ENCODE measurements around the gene LIPC.

LIPC gene

DNA sequence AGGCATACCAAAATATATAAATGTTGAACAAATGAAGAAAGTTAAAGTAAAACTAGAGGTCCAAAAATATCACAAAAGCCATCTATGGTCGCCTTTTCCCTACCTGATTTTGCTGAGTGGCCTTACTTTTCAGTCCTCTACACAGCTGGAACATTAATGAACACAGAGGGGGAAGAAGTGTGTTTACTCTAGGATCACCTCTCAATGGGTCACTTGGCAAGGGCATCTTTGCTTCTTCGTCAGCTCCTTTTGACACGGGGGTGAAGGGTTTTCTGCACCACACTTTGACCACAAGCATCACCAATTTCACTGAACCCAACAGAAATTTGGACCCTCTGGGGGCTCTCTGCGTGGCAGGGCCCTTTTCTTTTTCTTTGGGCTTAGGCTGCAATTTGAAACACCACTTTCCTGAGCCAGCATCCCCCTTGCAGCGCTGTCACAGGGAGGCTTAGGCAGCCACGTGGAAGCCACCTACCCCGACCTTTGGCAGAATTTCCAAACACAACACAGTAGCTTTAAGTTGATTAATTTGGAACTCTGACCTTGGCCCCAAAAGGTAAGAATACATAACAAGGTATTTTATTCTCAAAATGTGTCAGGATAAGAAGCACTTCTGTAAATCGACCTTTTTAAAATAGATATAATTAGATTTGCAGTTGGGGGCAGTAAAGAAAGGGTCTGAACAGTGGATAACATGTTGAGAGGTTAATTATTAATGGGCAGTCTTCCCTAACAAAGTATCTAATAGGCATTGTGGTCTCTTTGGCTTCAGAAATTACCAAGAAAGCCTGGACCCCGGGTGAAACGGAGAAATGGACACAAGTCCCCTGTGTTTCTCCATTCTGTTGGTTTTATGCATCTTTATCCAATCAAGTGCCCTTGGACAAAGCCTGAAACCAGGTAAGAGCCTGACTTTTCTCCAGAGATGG is at the start of gene LIPC:
Gene LIPC (plus strand): TSS at position 771 of the 929 bp plus-strand sequence. CDS start 42 bp downstream, at position 813.
- no peak for DNase-seq (ENCODE audit: low read depth in 2 of 2)

GRCh38 chr15:58383876-58384275 is 47.9 kb upstream of the LIPC start:
- peak; percentile 16 to 23 for DNase-seq (ENCODE audit: low read depth in 2 of 2)

DNA sequence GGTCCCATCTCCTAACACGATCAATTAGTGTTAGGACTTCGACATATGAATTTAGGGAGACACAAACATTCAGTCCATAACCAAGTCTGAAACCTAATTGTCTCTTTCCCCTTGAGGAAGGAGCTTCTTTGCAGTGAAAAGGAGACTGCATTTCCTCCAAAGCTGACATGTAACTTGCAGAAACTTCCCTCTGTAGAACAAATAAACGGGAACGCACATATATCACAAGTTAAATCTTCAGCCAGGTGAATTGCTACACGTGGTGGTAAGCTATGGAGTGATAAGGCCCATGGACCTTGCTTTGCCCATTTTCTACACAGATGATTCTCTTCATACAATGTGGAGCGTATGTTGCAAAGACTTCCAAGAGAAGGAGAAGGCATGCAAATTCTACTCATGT is 47.1 kb upstream of the LIPC start:
- DNase-seq (ENCODE audit: low read depth in 2 of 2): no peak

DNA sequence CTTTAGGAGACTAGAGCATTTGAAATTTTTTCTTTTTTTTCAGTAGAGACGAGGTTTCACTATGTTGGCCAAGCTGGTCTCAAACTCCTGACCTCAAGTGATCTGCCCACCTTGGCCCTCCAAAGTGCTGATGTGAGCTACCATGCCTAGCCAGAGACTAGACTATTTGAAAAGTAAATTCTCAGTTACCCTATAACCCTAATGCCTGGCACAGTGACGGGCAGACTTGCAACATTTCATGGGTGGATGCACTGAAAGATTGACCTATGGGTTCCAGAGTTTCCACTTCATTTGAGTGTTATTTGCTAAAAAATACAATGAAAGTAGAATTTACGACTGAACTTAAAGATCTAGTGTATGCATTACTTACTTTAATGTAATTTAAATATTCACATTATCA is 45.7 kb upstream of the LIPC start:
- no peak for DNase-seq (ENCODE audit: low read depth in 2 of 2)

DNA sequence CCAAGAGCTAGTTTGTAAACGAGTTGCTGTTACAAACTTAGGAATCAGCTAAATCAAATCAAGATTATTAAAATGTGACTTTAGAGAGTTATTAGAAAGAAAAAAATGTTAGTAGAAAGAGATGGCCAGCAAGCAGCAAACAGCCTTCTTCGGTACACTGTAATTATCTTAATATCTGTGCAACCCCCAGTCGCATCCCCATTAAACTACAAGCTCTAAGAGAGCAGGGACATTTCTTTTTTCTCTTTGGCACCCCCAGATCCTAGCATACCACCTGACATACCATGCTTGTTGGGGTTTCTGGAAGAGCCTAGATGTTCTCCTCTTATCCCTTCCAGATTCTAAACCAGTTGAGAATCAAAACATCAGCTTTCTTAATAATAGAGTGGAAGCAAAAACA is 45.1 kb upstream of the LIPC start:
- no peak for DNase-seq (ENCODE audit: low read depth in 2 of 2)

DNA sequence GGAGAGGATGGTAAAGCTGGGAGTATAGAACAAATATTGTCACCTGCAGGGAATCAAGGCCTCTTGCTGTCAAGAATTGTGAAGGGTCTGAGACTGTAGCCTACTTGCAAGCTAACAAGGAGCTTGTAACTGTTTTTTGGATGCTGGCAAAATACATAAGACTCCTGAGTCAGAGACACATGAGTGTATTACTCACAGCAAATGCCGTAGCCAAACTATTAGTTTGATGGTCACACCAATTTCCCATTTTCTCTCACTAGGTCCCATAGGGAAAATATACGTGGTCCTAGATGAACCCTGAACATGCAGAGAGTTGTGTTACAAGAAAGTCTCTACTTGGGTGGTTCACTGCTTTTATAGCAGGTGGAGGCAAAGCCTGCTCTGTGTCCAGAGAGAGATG is 44.7 kb upstream of the LIPC start:
- DNase-seq (ENCODE audit: low read depth in 2 of 2): no peak

- no peak for DNase-seq (ENCODE audit: low read depth in 2 of 2)
Observed at GRCh38 chr15:58388211-58388610, 43.6 kb upstream of the LIPC start.

GRCh38 chr15:58390118-58390517 is 41.7 kb upstream of the LIPC start:
- DNase-seq (ENCODE audit: low read depth in 2 of 2): no peak

DNA sequence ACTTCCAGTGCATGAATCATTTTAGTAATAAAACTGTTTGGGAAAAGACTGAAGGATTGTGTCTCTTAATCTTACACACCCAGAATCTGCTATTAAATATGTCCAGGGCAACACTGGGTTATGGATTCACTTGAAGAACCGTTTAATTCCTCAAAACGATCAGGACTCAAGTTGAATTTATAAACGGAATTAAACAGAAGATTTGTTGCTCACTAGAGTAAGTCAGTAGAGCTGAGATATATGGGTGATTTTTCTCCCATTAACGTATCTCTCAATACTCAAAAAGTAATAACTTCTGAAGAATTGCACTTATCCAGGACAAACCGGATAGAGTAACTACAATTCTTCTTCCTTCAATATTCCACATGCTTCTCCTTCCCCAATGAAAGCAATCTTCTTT is 41.1 kb upstream of the LIPC start:
- DNase-seq (ENCODE audit: low read depth in 2 of 2): no peak

- no peak for DNase-seq (ENCODE audit: low read depth in 2 of 2)
Observed at GRCh38 chr15:58391088-58391487, 40.7 kb upstream of the LIPC start.

DNA sequence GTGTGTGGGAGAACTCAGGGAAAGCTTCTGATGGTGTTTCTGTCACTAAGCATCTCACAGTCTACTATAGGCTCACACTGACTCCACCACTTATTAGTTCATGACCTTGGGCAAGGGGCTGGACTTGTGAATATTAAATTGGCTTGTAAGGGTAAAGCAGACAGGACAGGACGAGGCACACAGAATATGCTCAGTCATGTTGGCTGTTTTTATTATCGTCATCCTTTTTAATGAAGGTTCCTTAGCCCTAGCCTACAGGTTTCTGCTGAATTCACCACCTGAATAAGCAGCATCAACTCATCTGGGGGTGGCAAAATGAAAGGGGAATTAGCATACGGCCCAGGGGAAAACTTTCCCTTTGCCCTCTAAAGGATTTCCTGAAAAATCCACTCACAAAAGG is 39.6 kb upstream of the LIPC start:
- DNase-seq (ENCODE audit: low read depth in 2 of 2): no peak

GRCh38 chr15:58392611-58393161 is 39.1 kb upstream of the LIPC start:
- DNase-seq (ENCODE audit: low read depth in 2 of 2): no peak

DNA sequence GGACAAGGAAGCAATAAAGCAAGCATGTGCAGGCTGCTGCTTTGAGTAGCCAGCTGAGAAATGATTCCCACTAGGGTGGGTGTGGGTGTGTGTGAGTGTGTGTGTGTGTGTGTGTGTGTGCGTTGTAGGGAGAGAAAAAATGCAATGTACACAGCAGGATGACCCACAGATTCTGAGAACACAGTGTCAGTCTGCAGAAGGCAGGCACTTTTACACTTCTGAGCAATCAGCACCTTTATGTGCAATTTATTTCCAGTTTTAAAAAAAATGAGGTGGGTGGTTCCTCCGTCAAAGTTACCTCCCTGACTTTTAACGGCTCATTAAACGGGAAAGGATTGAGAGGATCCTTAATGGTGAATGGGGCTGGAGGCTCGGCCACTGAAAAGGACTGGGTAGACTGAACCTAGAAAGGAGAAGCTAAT is 38.5 kb upstream of the LIPC start:
- DNase-seq (ENCODE audit: low read depth in 2 of 2): no peak

- DNase-seq (ENCODE audit: low read depth in 2 of 2): no peak
Observed at GRCh38 chr15:58396181-58396580, 35.6 kb upstream of the LIPC start.

- DNase-seq (ENCODE audit: low read depth in 2 of 2): no peak
Observed at GRCh38 chr15:58398071-58398470, 33.7 kb upstream of the LIPC start.

DNA sequence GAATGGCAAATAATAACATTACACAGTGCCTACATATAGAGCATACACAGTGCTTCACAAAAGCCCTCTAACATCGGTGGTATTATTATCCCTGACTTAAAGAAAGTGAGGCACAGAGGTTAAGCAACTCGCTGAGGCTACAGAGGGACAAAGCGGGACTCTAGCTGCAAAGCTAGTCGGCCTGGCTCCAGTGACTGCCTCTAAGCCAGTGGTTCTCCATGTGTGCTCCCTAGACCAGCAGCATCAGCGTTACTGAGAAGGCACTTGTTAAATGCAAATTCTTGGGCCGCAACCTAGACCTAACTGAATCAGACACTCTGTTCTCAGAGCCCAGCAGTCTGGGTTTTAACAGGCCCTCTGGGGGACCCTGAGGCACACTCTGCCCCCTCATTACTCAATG is 33.1 kb upstream of the LIPC start:
- no peak for DNase-seq (ENCODE audit: low read depth in 2 of 2)

DNA sequence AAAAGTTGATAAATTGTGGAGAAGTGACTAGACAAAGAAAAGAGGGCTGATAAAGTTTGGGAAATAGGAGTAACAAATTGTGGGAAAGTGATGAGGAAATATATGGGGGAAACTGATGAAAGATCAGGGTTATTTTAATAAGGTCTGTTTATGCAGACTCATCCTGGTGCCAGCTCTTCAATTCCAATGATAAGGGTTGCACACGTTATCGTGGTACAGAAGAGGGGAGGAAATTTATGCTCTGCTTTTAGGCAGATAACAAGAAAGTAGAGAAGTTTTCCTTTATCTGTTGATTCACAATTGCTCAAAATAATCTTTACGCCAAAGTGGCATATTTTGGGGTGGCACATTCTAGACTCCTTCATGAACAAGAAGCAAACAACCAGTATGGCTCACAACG is 32.1 kb upstream of the LIPC start:
- no peak for DNase-seq (ENCODE audit: low read depth in 2 of 2)

DNA sequence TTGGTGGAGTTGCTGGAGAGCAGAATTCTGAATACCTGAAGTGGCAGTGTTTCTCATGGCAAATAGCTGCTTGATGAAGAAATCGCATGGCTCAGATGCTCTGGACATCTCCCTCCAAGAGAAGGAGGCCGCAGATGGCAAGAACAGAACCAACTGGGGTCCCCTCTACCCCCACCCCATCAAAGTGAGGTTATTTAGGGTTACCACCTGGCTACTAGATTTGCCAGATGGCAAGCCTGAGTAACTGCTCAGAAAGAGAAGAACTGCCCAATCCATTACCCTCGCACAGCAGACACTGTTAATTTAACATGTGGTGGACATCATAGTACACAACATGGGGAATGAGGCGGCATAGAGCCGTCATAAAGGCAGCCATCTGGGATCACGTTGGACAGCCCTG is 30.5 kb upstream of the LIPC start:
- no peak for DNase-seq (ENCODE audit: low read depth in 2 of 2)

GRCh38 chr15:58401991-58402649 is 29.7 kb upstream of the LIPC start:
- DNase-seq (ENCODE audit: low read depth in 2 of 2): no peak

DNA sequence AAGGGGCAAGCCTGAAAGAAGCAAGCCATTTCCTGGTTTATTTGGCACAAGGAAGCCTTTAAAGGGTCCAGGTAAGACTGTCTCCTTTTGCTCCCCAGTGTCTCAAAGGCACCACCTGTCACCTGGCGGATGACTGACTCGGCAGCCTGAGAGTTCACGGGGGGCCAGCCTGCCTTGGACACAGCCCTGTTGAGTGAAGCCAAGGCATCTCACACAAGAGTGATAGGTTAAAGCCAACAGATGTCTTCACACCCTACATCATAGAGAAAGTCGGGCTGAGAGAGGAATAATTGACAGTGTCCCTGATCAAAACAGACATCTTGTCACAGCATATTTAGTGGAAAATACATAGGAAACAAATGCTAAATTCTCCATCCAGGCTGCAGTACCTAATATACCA is 28.2 kb upstream of the LIPC start:
- DNase-seq (ENCODE audit: low read depth in 2 of 2): no peak

- no peak for DNase-seq (ENCODE audit: low read depth in 2 of 2)
Observed at GRCh38 chr15:58404020-58404419, 27.8 kb upstream of the LIPC start.

DNA sequence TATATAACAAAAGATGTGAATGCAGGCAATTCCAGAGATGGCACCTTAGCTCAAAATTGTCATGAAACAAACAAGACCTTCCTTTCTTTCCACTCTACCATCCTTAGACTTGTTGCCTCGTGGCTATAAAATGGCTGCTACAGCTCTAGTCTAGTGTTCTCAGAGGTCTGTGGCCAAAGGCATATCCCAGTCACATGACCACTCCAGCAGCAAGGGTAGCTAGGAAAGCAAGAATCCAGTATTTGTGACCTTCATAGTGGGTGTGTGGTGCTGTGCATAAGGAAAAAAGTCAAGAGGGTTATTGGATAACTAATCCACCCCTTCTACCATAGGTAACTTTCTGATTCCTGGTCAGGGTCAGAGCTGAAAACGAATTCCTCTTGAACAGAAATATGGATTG is 27.1 kb upstream of the LIPC start:
- DNase-seq (ENCODE audit: low read depth in 2 of 2): no peak

DNA sequence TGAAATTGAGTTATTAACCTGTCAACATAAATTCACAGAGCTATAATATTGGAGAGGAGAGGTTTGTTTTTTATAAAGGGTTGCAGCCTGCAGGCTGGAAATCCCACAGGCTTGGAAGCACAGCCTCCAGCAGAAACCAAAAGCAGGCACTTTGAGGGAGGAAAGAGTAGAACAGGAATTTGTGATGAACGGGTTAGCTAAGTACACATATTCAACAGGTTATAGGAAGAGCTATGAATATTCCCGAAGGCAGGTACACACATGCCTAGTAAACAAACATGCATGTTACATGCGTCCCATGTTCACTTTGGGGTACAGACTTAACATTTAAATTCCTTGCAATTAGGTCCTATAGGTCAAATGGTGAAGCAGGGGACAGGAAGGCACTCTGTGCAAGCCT is 25.9 kb upstream of the LIPC start:
- DNase-seq (ENCODE audit: low read depth in 2 of 2): no peak
